HG03565 (cell line): ENCODE results near the gene SNX27.

Experiments
- ATAC-seq: cut with Tn5 transposase; IDR thresholded peaks from one replicate; pipeline ENCODE4 v1.9.1; 2021; ENCODE audit warnings: mild to moderate bottlenecking, moderate library complexity; ENCODE audit not compliant: unreplicated experiment

SNX27 gene

GRCh38 chr1:151611832-151612500, at the start of gene SNX27:
TSS of gene SNX27 (plus strand) at chr1:151612050. CDS start at chr1:151612202, 152 bp downstream.
- peak; percentile 75 for ATAC-seq

GRCh38 chr1:151562661-151563060, 49.2 kb upstream of the SNX27 start:
- ATAC-seq, result no peak

GRCh38 chr1:151563376-151563775, 48.5 kb upstream of the SNX27 start:
- no peak for ATAC-seq

GRCh38 chr1:151565502-151566189, 46.2 kb upstream of the SNX27 start:
- ATAC-seq, result no peak

GRCh38 chr1:151568626-151569088, 43.2 kb upstream of the SNX27 start:
- ATAC-seq, result no peak

- ATAC-seq, result no peak
Observed at GRCh38 chr1:151570819-151571218, 41.0 kb upstream of the SNX27 start.

- no peak for ATAC-seq
Observed at GRCh38 chr1:151574575-151575529, 37.0 kb upstream of the SNX27 start.

- no peak for ATAC-seq
Observed at GRCh38 chr1:151577173-151577572, 34.7 kb upstream of the SNX27 start.

- ATAC-seq, result no peak
Observed at GRCh38 chr1:151578941-151579340, 32.9 kb upstream of the SNX27 start.

GRCh38 chr1:151579436-151580225, 32.2 kb upstream of the SNX27 start:
- ATAC-seq, result no peak

GRCh38 chr1:151581451-151581850, 30.4 kb upstream of the SNX27 start:
- no peak for ATAC-seq

GRCh38 chr1:151581921-151582320, 29.9 kb upstream of the SNX27 start:
- ATAC-seq, result no peak

GRCh38 chr1:151583796-151584195, 28.1 kb upstream of the SNX27 start:
- no peak for ATAC-seq

GRCh38 chr1:151584278-151584677, 27.6 kb upstream of the SNX27 start:
- ATAC-seq, result no peak

GRCh38 chr1:151584780-151585179, 27.1 kb upstream of the SNX27 start:
- ATAC-seq, result no peak

- no peak for ATAC-seq
Observed at GRCh38 chr1:151585622-151586021, 26.2 kb upstream of the SNX27 start.

- no peak for ATAC-seq
Observed at GRCh38 chr1:151590961-151591360, 20.9 kb upstream of the SNX27 start.

- no peak for ATAC-seq
Observed at GRCh38 chr1:151593730-151594129, 18.1 kb upstream of the SNX27 start.

GRCh38 chr1:151594143-151594625, 17.7 kb upstream of the SNX27 start:
- ATAC-seq, result no peak

- no peak for ATAC-seq
Observed at GRCh38 chr1:151596166-151596953, 15.5 kb upstream of the SNX27 start.
